Measurements from ENCODE around the gene INAFM2.

INAFM2 gene

GRCh38 chr15:40333922-40334492 lies 10.5 kb downstream of the INAFM2 start:
- Histone ChIP-seq H3K4me1 (ENCODE audit: control insufficient read depth, insufficient read depth, low read length) (peaks cover 59% of the 10 kb centered on the region), H3K9me3 (ENCODE audit: control insufficient read depth, low read length) (no peaks in the 10 kb centered on the region), H3K36me3 (ENCODE audit: control insufficient read depth, insufficient read depth, low read length, severe bottlenecking) (no peaks in the 10 kb centered on the region), H3K9ac (ENCODE audit: low read length) (peak overlapping the region; percentile 27), H3K27me3 (replicated peaks; ENCODE audit: control insufficient read depth, insufficient read depth, low read length) (no peaks in the 10 kb centered on the region), H3K4me3 (ENCODE audit: low read length) (no peak overlapping the region)
- peak; percentile 60 for DNase-seq (ENCODE audit: low read depth)

GRCh38 chr15:40334541-40334940 lies 11.0 kb downstream of the INAFM2 start:
- DNase-seq (ENCODE audit: low read depth) = no peak
- H3K36me3 ChIP-seq (ENCODE audit: control insufficient read depth, insufficient read depth, low read length, severe bottlenecking) = no peaks in the 10 kb centered on the region
- no peaks in the 10 kb centered on the region for H3K9me3 ChIP-seq (ENCODE audit: control insufficient read depth, low read length)
- no peaks in the 10 kb centered on the region for H3K27me3 ChIP-seq (replicated peaks; ENCODE audit: control insufficient read depth, insufficient read depth, low read length)
- H3K9ac ChIP-seq (ENCODE audit: low read length) = no peak overlapping the region
- H3K4me3 ChIP-seq (ENCODE audit: low read length) = no peak overlapping the region
- H3K4me1 ChIP-seq (ENCODE audit: control insufficient read depth, insufficient read depth, low read length) = peaks cover 59% of the 10 kb centered on the region

GRCh38 chr15:40334941-40335795 lies 11.7 kb downstream of the INAFM2 start:
- H3K36me3 ChIP-seq (ENCODE audit: control insufficient read depth, insufficient read depth, low read length, severe bottlenecking) = no peaks in the 10 kb centered on the region
- H3K9me3 ChIP-seq (ENCODE audit: control insufficient read depth, low read length) = no peaks in the 10 kb centered on the region
- H3K9ac ChIP-seq (ENCODE audit: low read length) = peak overlapping the region; percentile 27
- DNase-seq (ENCODE audit: low read depth) = no peak
- H3K4me1 ChIP-seq (ENCODE audit: control insufficient read depth, insufficient read depth, low read length) = peaks cover 59% of the 10 kb centered on the region
- H3K27me3 ChIP-seq (replicated peaks; ENCODE audit: control insufficient read depth, insufficient read depth, low read length) = no peaks in the 10 kb centered on the region
- H3K4me3 ChIP-seq (ENCODE audit: low read length) = no peak overlapping the region

- DNase-seq (ENCODE audit: low read depth) = no peak
- H3K9ac ChIP-seq (ENCODE audit: low read length) = peak overlapping the region; percentile 27
- H3K9me3 ChIP-seq (ENCODE audit: control insufficient read depth, low read length) = no peaks in the 10 kb centered on the region
- no peaks in the 10 kb centered on the region for H3K27me3 ChIP-seq (replicated peaks; ENCODE audit: control insufficient read depth, insufficient read depth, low read length)
- H3K4me3 ChIP-seq (ENCODE audit: low read length) = no peak overlapping the region
- peaks cover 63% of the 10 kb centered on the region for H3K4me1 ChIP-seq (ENCODE audit: control insufficient read depth, insufficient read depth, low read length)
- H3K36me3 ChIP-seq (ENCODE audit: control insufficient read depth, insufficient read depth, low read length, severe bottlenecking) = no peaks in the 10 kb centered on the region
Observed at GRCh38 chr15:40335938-40336743, 12.6 kb downstream of the INAFM2 start.

- H3K9me3 ChIP-seq (ENCODE audit: control insufficient read depth, low read length) = no peaks in the 10 kb centered on the region
- H3K36me3 ChIP-seq (ENCODE audit: control insufficient read depth, insufficient read depth, low read length, severe bottlenecking) = no peaks in the 10 kb centered on the region
- peaks cover 66% of the 10 kb centered on the region for H3K4me1 ChIP-seq (ENCODE audit: control insufficient read depth, insufficient read depth, low read length)
- no peaks in the 10 kb centered on the region for H3K27me3 ChIP-seq (replicated peaks; ENCODE audit: control insufficient read depth, insufficient read depth, low read length)
- no peak for DNase-seq (ENCODE audit: low read depth)
- peak overlapping the region; percentile 20 for H3K9ac ChIP-seq (ENCODE audit: low read length)
- no peak overlapping the region for H3K4me3 ChIP-seq (ENCODE audit: low read length)
Observed at GRCh38 chr15:40336744-40337122, 13.2 kb downstream of the INAFM2 start.

- DNase-seq (ENCODE audit: low read depth) = no peak
- Histone ChIP-seq H3K4me1 (ENCODE audit: control insufficient read depth, insufficient read depth, low read length) (peaks cover 67% of the 10 kb centered on the region), H3K9me3 (ENCODE audit: control insufficient read depth, low read length) (no peaks in the 10 kb centered on the region), H3K4me3 (ENCODE audit: low read length) (peak overlapping the region; percentile 40), H3K36me3 (ENCODE audit: control insufficient read depth, insufficient read depth, low read length, severe bottlenecking) (no peaks in the 10 kb centered on the region), H3K27me3 (replicated peaks; ENCODE audit: control insufficient read depth, insufficient read depth, low read length) (no peaks in the 10 kb centered on the region), H3K9ac (ENCODE audit: low read length) (peak overlapping the region; percentile 92)
Observed at GRCh38 chr15:40337597-40337996, 14.1 kb downstream of the INAFM2 start.

GRCh38 chr15:40338041-40338657 lies 14.7 kb downstream of the INAFM2 start:
- peak overlapping the region; percentile 92 for H3K9ac ChIP-seq (ENCODE audit: low read length)
- H3K27me3 ChIP-seq (replicated peaks; ENCODE audit: control insufficient read depth, insufficient read depth, low read length) = no peaks in the 10 kb centered on the region
- H3K9me3 ChIP-seq (ENCODE audit: control insufficient read depth, low read length) = no peaks in the 10 kb centered on the region
- H3K4me3 ChIP-seq (ENCODE audit: low read length) = peak overlapping the region; percentile 40
- DNase-seq (ENCODE audit: low read depth) = peak; percentile 74
- no peaks in the 10 kb centered on the region for H3K36me3 ChIP-seq (ENCODE audit: control insufficient read depth, insufficient read depth, low read length, severe bottlenecking)
- peaks cover 73% of the 10 kb centered on the region for H3K4me1 ChIP-seq (ENCODE audit: control insufficient read depth, insufficient read depth, low read length)

- Histone ChIP-seq H3K27me3 (replicated peaks; ENCODE audit: control insufficient read depth, insufficient read depth, low read length) (no peaks in the 10 kb centered on the region), H3K4me1 (ENCODE audit: control insufficient read depth, insufficient read depth, low read length) (peaks cover 76% of the 10 kb centered on the region), H3K9me3 (ENCODE audit: control insufficient read depth, low read length) (no peaks in the 10 kb centered on the region), H3K4me3 (ENCODE audit: low read length) (peak overlapping the region; percentile 73), H3K9ac (ENCODE audit: low read length) (peak overlapping the region; percentile 92), H3K36me3 (ENCODE audit: control insufficient read depth, insufficient read depth, low read length, severe bottlenecking) (no peaks in the 10 kb centered on the region)
- peak; percentile 86 for DNase-seq (ENCODE audit: low read depth)
Observed at GRCh38 chr15:40338921-40339620, 15.6 kb downstream of the INAFM2 start.

GRCh38 chr15:40339621-40339945 lies 16.1 kb downstream of the INAFM2 start:
- H3K4me3 ChIP-seq (ENCODE audit: low read length) = peak overlapping the region; percentile 73
- no peaks in the 10 kb centered on the region for H3K36me3 ChIP-seq (ENCODE audit: control insufficient read depth, insufficient read depth, low read length, severe bottlenecking)
- H3K27me3 ChIP-seq (replicated peaks; ENCODE audit: control insufficient read depth, insufficient read depth, low read length) = no peaks in the 10 kb centered on the region
- H3K4me1 ChIP-seq (ENCODE audit: control insufficient read depth, insufficient read depth, low read length) = peaks cover 73% of the 10 kb centered on the region
- no peak for DNase-seq (ENCODE audit: low read depth)
- no peaks in the 10 kb centered on the region for H3K9me3 ChIP-seq (ENCODE audit: control insufficient read depth, low read length)
- H3K9ac ChIP-seq (ENCODE audit: low read length) = peak overlapping the region; percentile 92

GRCh38 chr15:40340038-40340739 lies 16.7 kb downstream of the INAFM2 start:
- DNase-seq (ENCODE audit: low read depth) = peak; percentile 80
- Histone ChIP-seq H3K9ac (ENCODE audit: low read length) (peak overlapping the region; percentile 92), H3K27me3 (replicated peaks; ENCODE audit: control insufficient read depth, insufficient read depth, low read length) (no peaks in the 10 kb centered on the region), H3K36me3 (ENCODE audit: control insufficient read depth, insufficient read depth, low read length, severe bottlenecking) (no peaks in the 10 kb centered on the region), H3K4me1 (ENCODE audit: control insufficient read depth, insufficient read depth, low read length) (peaks cover 70% of the 10 kb centered on the region), H3K4me3 (ENCODE audit: low read length) (peak overlapping the region; percentile 73), H3K9me3 (ENCODE audit: control insufficient read depth, low read length) (no peaks in the 10 kb centered on the region)
